ENCODE results near the gene PHOSPHO1. TPM values are rescaled to one million over a fixed set of nuclear protein-coding genes. Genes with fewer than 3 reads are reported as not detected.
A peak's percentile ranks its signal among the peaks of the same experiment; 100 is the strongest.

The PHOSPHO1 gene
- total RNA-seq, 1 donor from 2014 or later = not detected

DNA sequence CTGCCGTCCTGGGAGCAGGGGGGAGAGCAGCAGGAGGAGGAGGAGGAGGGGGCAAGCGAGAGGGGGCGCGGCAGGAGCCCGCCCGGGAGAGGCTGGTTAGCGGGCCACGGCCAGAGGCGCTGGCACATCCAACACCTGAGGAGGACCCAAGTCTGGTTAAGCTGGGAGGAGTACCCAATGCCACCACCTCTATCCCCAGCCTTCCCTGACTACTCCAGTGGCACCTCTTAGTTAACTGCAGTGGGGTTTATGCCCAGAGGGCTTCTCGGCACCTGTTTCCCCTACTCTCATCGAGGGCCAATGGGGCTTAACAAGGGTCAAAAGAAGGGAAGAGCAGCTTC, 5.6 kb downstream of the PHOSPHO1 start:
- Mint-ChIP-seq H3K27ac (ENCODE audit: unreplicated experiment) (no peak overlapping the region), H3K27me3 (ENCODE audit: unreplicated experiment) (peaks cover 26% of the 10 kb centered on the region), H3K9me3 (ENCODE audit: unreplicated experiment) (no peaks in the 10 kb centered on the region), H3K4me1 (ENCODE audit: unreplicated experiment) (peaks cover 11% of the 10 kb centered on the region), H3K36me3 (ENCODE audit: low read depth, unreplicated experiment) (peaks cover 13% of the 10 kb centered on the region), H3K4me3 (ENCODE audit: unreplicated experiment) (no peak overlapping the region)
- no peak for TF ChIP-seq CTCF (IDR thresholded peaks at IDR 0.05; ENCODE audit: unreplicated experiment)
- DNase-seq (ENCODE audit: low spot score) = no peak

- Mint-ChIP-seq H3K4me1 (ENCODE audit: unreplicated experiment) (peaks cover 11% of the 10 kb centered on the region), H3K9me3 (ENCODE audit: unreplicated experiment) (no peaks in the 10 kb centered on the region), H3K4me3 (ENCODE audit: unreplicated experiment) (no peak overlapping the region), H3K36me3 (ENCODE audit: low read depth, unreplicated experiment) (peaks cover 10% of the 10 kb centered on the region), H3K27ac (ENCODE audit: unreplicated experiment) (no peak overlapping the region), H3K27me3 (ENCODE audit: unreplicated experiment) (peaks cover 23% of the 10 kb centered on the region)
- TF ChIP-seq CTCF (IDR thresholded peaks at IDR 0.05; ENCODE audit: unreplicated experiment) = no peak
- DNase-seq (ENCODE audit: low spot score) = peak; percentile 40
These were observed 6.2 kb downstream of the PHOSPHO1 start for GRCh38 chr17:49224198-49224996.

DNA sequence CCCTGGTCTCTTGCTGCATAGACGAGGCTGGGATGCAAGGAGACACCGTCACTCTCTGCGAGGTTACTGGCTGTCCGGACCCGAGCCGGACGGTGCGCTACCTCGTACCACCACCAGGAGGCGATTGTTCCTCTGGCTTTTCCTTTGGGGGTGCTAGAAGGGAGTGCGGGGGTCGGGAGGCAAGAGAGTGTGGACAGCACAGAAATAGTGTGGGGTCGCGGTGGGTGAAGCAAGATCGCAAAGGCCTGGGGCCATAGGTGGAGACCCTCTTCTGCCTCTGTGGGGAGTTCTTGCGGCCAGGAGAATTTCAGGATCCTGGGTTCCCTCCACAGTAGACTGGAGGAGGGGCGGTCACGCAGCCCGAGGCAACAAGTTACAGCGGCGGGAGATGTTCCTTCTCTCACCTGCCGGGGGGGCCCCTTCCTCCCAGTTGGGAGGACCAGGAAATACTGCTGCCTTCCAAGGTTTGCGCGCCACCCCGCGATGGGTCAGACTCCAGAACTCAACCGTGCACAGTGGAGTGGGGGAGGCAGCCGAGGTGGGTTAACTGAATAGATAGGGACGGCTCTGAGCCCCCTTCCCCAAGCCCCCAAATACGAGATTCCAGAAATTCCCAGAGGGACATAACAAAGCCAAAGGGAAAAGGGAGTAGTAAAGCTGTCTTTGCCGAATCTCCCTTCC, 6.9 kb downstream of the PHOSPHO1 start:
- peaks cover 13% of the 10 kb centered on the region for H3K36me3 Mint-ChIP-seq (ENCODE audit: low read depth, unreplicated experiment)
- peak overlapping the region; percentile 60 for H3K4me3 Mint-ChIP-seq (ENCODE audit: unreplicated experiment)
- no peaks in the 10 kb centered on the region for H3K9me3 Mint-ChIP-seq (ENCODE audit: unreplicated experiment)
- H3K27ac Mint-ChIP-seq (ENCODE audit: unreplicated experiment) = peak overlapping the region; percentile 72
- TF ChIP-seq CTCF (IDR thresholded peaks at IDR 0.05; ENCODE audit: unreplicated experiment) = peak; percentile 94
- H3K27me3 Mint-ChIP-seq (ENCODE audit: unreplicated experiment) = peaks cover 19% of the 10 kb centered on the region
- peaks cover 14% of the 10 kb centered on the region for H3K4me1 Mint-ChIP-seq (ENCODE audit: unreplicated experiment)
- peak; percentile 78 for DNase-seq (ENCODE audit: low spot score)

DNA sequence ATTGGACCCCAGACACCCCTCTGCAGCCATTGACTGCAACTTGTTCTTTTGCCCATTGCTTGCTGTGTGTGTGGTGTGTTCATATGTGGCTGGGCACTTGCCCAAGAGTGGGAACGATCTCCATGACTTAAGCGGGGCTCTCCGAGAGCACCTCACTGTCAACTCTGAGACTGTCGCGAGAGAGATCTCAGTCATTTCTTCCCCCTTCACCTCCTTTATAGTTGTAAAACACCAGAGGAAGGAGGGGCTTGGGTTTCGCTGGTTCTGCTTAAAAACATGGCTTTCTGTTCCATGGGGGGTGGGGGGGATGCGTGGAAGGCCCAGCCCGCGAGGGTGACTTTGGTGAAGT, 7.4 kb downstream of the PHOSPHO1 start:
- Mint-ChIP-seq H3K9me3 (ENCODE audit: unreplicated experiment) (no peaks in the 10 kb centered on the region), H3K4me1 (ENCODE audit: unreplicated experiment) (peaks cover 17% of the 10 kb centered on the region), H3K27ac (ENCODE audit: unreplicated experiment) (no peak overlapping the region), H3K36me3 (ENCODE audit: low read depth, unreplicated experiment) (peaks cover 17% of the 10 kb centered on the region), H3K4me3 (ENCODE audit: unreplicated experiment) (peak overlapping the region; percentile 52), H3K27me3 (ENCODE audit: unreplicated experiment) (peaks cover 17% of the 10 kb centered on the region)
- no peak for DNase-seq (ENCODE audit: low spot score)
- no peak for TF ChIP-seq CTCF (IDR thresholded peaks at IDR 0.05; ENCODE audit: unreplicated experiment)

- peaks cover 9% of the 10 kb centered on the region for H3K27me3 Mint-ChIP-seq (ENCODE audit: unreplicated experiment)
- TF ChIP-seq CTCF (IDR thresholded peaks at IDR 0.05; ENCODE audit: unreplicated experiment) = no peak
- no peak for DNase-seq (ENCODE audit: low spot score)
- H3K36me3 Mint-ChIP-seq (ENCODE audit: low read depth, unreplicated experiment) = peaks cover 28% of the 10 kb centered on the region
- H3K27ac Mint-ChIP-seq (ENCODE audit: unreplicated experiment) = no peak overlapping the region
- no peak overlapping the region for H3K4me3 Mint-ChIP-seq (ENCODE audit: unreplicated experiment)
- H3K4me1 Mint-ChIP-seq (ENCODE audit: unreplicated experiment) = peaks cover 38% of the 10 kb centered on the region
- H3K9me3 Mint-ChIP-seq (ENCODE audit: unreplicated experiment) = no peaks in the 10 kb centered on the region
These were observed 10.6 kb downstream of the PHOSPHO1 start for GRCh38 chr17:49219987-49220386.

Measured in endothelial cell (in vitro differentiated cells).